ENCODE measurements around the gene ARHGAP32.

DNA sequence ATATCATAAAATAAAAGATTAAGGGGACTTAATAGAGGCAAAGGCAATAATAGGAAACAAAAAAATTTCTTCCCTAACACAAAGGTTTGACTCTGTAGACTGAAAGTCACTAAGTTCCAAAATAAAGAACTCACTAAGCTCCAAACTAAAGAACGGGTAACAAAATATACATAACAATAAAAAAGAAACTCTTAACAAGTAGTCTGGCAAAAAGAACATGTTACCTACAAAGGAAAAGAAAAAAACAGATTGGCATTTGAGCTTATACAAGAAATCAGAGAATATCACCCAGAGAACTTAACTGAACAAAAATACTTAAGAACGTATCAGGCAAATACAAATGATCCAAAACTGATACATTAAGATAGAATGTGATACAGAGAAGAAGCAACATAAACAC is 7.5 kb downstream of the ARHGAP32 start:
- TF ChIP-seq, protein P1, sequence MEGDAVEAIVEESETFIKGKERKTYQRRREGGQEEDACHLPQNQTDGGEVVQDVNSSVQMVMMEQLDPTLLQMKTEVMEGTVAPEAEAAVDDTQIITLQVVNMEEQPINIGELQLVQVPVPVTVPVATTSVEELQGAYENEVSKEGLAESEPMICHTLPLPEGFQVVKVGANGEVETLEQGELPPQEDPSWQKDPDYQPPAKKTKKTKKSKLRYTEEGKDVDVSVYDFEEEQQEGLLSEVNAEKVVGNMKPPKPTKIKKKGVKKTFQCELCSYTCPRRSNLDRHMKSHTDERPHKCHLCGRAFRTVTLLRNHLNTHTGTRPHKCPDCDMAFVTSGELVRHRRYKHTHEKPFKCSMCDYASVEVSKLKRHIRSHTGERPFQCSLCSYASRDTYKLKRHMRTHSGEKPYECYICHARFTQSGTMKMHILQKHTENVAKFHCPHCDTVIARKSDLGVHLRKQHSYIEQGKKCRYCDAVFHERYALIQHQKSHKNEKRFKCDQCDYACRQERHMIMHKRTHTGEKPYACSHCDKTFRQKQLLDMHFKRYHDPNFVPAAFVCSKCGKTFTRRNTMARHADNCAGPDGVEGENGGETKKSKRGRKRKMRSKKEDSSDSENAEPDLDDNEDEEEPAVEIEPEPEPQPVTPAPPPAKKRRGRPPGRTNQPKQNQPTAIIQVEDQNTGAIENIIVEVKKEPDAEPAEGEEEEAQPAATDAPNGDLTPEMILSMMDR (IDR thresholded peaks at IDR 0.05): no peak
- TF ChIP-seq POLR2A (IDR thresholded peaks at IDR 0.05): no peak

Measured in upper lobe of left lung (tissue), 4 donors.